B cell (primary cell): ENCODE measurements around the gene CHST11.

Experiments used
- EZH2 ChIP-seq: IDR thresholded peaks from 2 replicates; pipeline ENCODE4 v1.6.1; 2012; ENCODE audit warnings: borderline replicate concordance, low read depth, mild to moderate bottlenecking, moderate library complexity, low read length; ENCODE audit not compliant: insufficient read depth, poor library complexity, severe bottlenecking
- TF ChIP-seq, protein P1 (sequence below): fragments of 200-600 bp; IDR thresholded peaks from one replicate; pipeline ENCODE4 v1.8.0; 2022; ENCODE audit warnings: antibody characterized with exemption, mild to moderate bottlenecking

GRCh38 chr12:104608998-104609397 lies 152.2 kb downstream of the CHST11 start:
- TF ChIP-seq, protein P1, sequence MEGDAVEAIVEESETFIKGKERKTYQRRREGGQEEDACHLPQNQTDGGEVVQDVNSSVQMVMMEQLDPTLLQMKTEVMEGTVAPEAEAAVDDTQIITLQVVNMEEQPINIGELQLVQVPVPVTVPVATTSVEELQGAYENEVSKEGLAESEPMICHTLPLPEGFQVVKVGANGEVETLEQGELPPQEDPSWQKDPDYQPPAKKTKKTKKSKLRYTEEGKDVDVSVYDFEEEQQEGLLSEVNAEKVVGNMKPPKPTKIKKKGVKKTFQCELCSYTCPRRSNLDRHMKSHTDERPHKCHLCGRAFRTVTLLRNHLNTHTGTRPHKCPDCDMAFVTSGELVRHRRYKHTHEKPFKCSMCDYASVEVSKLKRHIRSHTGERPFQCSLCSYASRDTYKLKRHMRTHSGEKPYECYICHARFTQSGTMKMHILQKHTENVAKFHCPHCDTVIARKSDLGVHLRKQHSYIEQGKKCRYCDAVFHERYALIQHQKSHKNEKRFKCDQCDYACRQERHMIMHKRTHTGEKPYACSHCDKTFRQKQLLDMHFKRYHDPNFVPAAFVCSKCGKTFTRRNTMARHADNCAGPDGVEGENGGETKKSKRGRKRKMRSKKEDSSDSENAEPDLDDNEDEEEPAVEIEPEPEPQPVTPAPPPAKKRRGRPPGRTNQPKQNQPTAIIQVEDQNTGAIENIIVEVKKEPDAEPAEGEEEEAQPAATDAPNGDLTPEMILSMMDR: no peak
- TF ChIP-seq EZH2: no peak
